MM.1S (cell line): ENCODE data around the gene PYGM.

Experiments used
- DNase-seq: peaks from one replicate; pipeline ENCODE4 v3.0.0-alpha.2; 2015
- H2AFZ ChIP-seq: fragments of 300-600 bp; sonication (generic); 2 replicates; pipeline ENCODE4 v1.6.0; 2016; ENCODE audit warnings: antibody characterized with exemption, low read length
- H3F3A ChIP-seq: fragments of 300-600 bp; sonication (generic); 2 replicates; pipeline ENCODE4 v1.6.1; 2016; ENCODE audit warnings: mild to moderate bottlenecking, antibody characterized with exemption, low read length, moderate library complexity, mixed read lengths; ENCODE audit not compliant: insufficient read depth
- H3K27ac ChIP-seq: fragments of 300-600 bp; sonication (generic); 2 replicates; pipeline ENCODE4 v1.5.1; 2016; ENCODE audit warnings: mild to moderate bottlenecking, low read length
- H3K27me3 ChIP-seq: fragments of 300-600 bp; sonication (generic); replicated peaks from 2 replicates; pipeline ENCODE4 v1.6.0; 2016; ENCODE audit warnings: low read length; ENCODE audit not compliant: insufficient read depth
- H3K36me3 ChIP-seq: fragments of 300-600 bp; sonication (generic); replicated peaks from 2 replicates; pipeline ENCODE4 v1.6.1; 2016; ENCODE audit warnings: mild to moderate bottlenecking, low read length, mixed read lengths; ENCODE audit not compliant: insufficient read depth
- H3K4me1 ChIP-seq: fragments of 300-600 bp; sonication (generic); 2 replicates; pipeline ENCODE4 v1.6.1; 2016; ENCODE audit warnings: low read length, mixed read lengths
- H3K4me2 ChIP-seq: fragments of 300-600 bp; sonication (generic); 2 replicates; pipeline ENCODE4 v1.6.0; 2016; ENCODE audit warnings: low read depth, low read length
- H3K4me3 ChIP-seq: fragments of 300-600 bp; sonication (generic); 2 replicates; pipeline ENCODE4 v1.5.1; 2016; ENCODE audit warnings: low read length, mixed read lengths
- H3K79me2 ChIP-seq: fragments of 300-600 bp; sonication (generic); 2 replicates; pipeline ENCODE4 v1.6.1; 2016; ENCODE audit warnings: mixed run types, low read length, mixed read lengths
- H3K9ac ChIP-seq: fragments of 300-600 bp; sonication (generic); 2 replicates; pipeline ENCODE4 v1.6.1; 2016; ENCODE audit warnings: low read length, mixed read lengths
- H3K9me2 ChIP-seq: fragments of 300-600 bp; sonication (generic); replicated peaks from 2 replicates; pipeline ENCODE4 v1.6.1; 2016; ENCODE audit warnings: mild to moderate bottlenecking, low read length, mixed read lengths; ENCODE audit not compliant: insufficient read depth
- H3K9me3 ChIP-seq: fragments of 300-600 bp; sonication (generic); replicated peaks from 2 replicates; pipeline ENCODE4 v1.6.1; 2016; ENCODE audit warnings: mild to moderate bottlenecking, low read length, mixed read lengths; ENCODE audit not compliant: insufficient read depth
- H4K20me1 ChIP-seq: fragments of 300-600 bp; sonication (generic); 2 replicates; pipeline ENCODE4 v1.6.1; 2016; ENCODE audit warnings: mild to moderate bottlenecking, low read length, moderate library complexity, mixed read lengths; ENCODE audit not compliant: insufficient read depth
- CTCF ChIP-seq: fragments of 300-600 bp; sonication (generic); IDR thresholded peaks from 2 replicates; pipeline ENCODE4 v1.5.1; 2016; ENCODE audit warnings: antibody characterized with exemption, low read length, mixed read lengths
- EZH2 ChIP-seq: fragments of 300-600 bp; sonication (generic); optimal IDR thresholded peaks from 2 replicates; pipeline ENCODE3; 2017; ENCODE audit warnings: low read depth, mild to moderate bottlenecking, antibody characterized with exemption, low read length, mixed read lengths
- EZH2phosphoT487 ChIP-seq: fragments of 300-600 bp; sonication (generic); IDR thresholded peaks from 2 replicates; pipeline ENCODE4 v1.6.1; 2018; ENCODE audit warnings: antibody characterized with exemption, low read length

The PYGM gene

GRCh38 chr11:64745189-64745520, 14.6 kb downstream of the PYGM start:
- TF ChIP-seq EZH2phosphoT487 (peak; percentile 48; the same call in 1 of the 2 replicates), CTCF (no peak), EZH2 (peak; percentile 96)
- Histone ChIP-seq H3K27ac (no peak overlapping the region), H3K36me3 (no peaks in the 10 kb centered on the region), H3K4me3 (peak overlapping the region; percentile 42; the same call in 1 of the 2 replicates), H3K27me3 (peaks cover 77% of the 10 kb centered on the region), H2AFZ (no peak overlapping the region), H3K9me2 (no peaks in the 10 kb centered on the region), H3K4me1 (peaks cover 16% of the 10 kb centered on the region), H3K4me2 (peak overlapping the region; percentile 70), H3K79me2 (no peaks in the 10 kb centered on the region), H3K9me3 (no peaks in the 10 kb centered on the region), H4K20me1 (0 out of 2 replicates have a peak, but pooled peaks cover 5% of the 10 kb centered on the region), H3K9ac (no peak overlapping the region), H3F3A (peaks cover 4% of the 10 kb centered on the region; the same call in 1 of the 2 replicates)
- DNase-seq, result no peak

- H3K4me2 ChIP-seq, result peak overlapping the region; percentile 70; the same call in 1 of the 2 replicates
- H3K4me3 ChIP-seq, result peak overlapping the region; percentile 42; the same call in 1 of the 2 replicates
- H3K9ac ChIP-seq, result no peak overlapping the region
- peaks cover 82% of the 10 kb centered on the region for H3K27me3 ChIP-seq
- H3K9me2 ChIP-seq, result no peaks in the 10 kb centered on the region
- 0 out of 2 replicates have a peak, but pooled peaks cover 5% of the 10 kb centered on the region for H4K20me1 ChIP-seq
- no peak overlapping the region for H3K27ac ChIP-seq
- no peaks in the 10 kb centered on the region for H3K36me3 ChIP-seq
- no peaks in the 10 kb centered on the region for H3K9me3 ChIP-seq
- TF ChIP-seq EZH2 (no peak), CTCF (no peak), EZH2phosphoT487 (no peak)
- peaks cover 4% of the 10 kb centered on the region; the same call in 1 of the 2 replicates for H3F3A ChIP-seq
- H3K79me2 ChIP-seq, result no peaks in the 10 kb centered on the region
- H3K4me1 ChIP-seq, result peaks cover 16% of the 10 kb centered on the region
- no peak for DNase-seq
- no peak overlapping the region for H2AFZ ChIP-seq
Measured at GRCh38 chr11:64744544-64745188, 15.1 kb downstream of the PYGM start.

- Histone ChIP-seq H3K36me3 (no peaks in the 10 kb centered on the region), H3K27ac (no peak within 1 kb of the TSS), H3K9ac (no peak within 1 kb of the TSS), H3K4me1 (peaks cover 16% of the 10 kb centered on the region), H3F3A (peaks cover 4% of the 10 kb centered on the region; the same call in 1 of the 2 replicates), H3K9me2 (no peaks in the 10 kb centered on the region), H3K79me2 (no peaks in the 10 kb centered on the region), H3K4me3 (peak within 1 kb of the TSS; percentile 63), H4K20me1 (0 out of 2 replicates have a peak, but pooled peaks cover 5% of the 10 kb centered on the region), H3K4me2 (peak within 1 kb of the TSS; percentile 91), H2AFZ (peak within 1 kb of the TSS; percentile 46; the same call in 1 of the 2 replicates), H3K9me3 (no peaks in the 10 kb centered on the region), H3K27me3 (peaks cover 90% of the 10 kb centered on the region)
- TF ChIP-seq CTCF, result peak; percentile 63
- no peak for TF ChIP-seq EZH2phosphoT487
- DNase-seq, result no peak
Measured at GRCh38 chr11:64743591-64744543, 15.9 kb downstream of the PYGM start, which contains the start of gene RASGRP2. RASGRP2 (minus strand) TSS chr11:64744142; CDS start chr11:64742866, 1,276 bp downstream.
